HTERT RPE-1 (cell line): Measurements from ENCODE around the gene ANKRD62.
"Not testable (repeated sequence)": the region's sequence is repeated elsewhere in the genome, so short reads cannot be mapped to it uniquely, and the experiment has no call there.

ENCODE experiments used
- in situ Hi-C: fragments of 300-500 bp; cut with MboI; formaldehyde crosslinking; loops from 4 replicates; pipeline ENCODE4 v1.14.3; 2020; ENCODE audit warnings: low sequenced_read_pairs

The ANKRD62 gene

GRCh38 chr18:12065397-12065796, 28.2 kb upstream of the ANKRD62 start:
- in situ Hi-C loops: no loop called here

- in situ Hi-C loops: no loop called here
These were observed 26.6 kb upstream of the ANKRD62 start for GRCh38 chr18:12066910-12067511.

GRCh38 chr18:12067671-12068070, 26.0 kb upstream of the ANKRD62 start:
- in situ Hi-C loops: no loop called here

GRCh38 chr18:12068316-12068949, 25.2 kb upstream of the ANKRD62 start:
- in situ Hi-C loops: not testable (repeated sequence)

- in situ Hi-C loops: no loop called here
These were observed 24.7 kb upstream of the ANKRD62 start for GRCh38 chr18:12068950-12069320.

GRCh38 chr18:12071066-12071465, 22.6 kb upstream of the ANKRD62 start:
- in situ Hi-C loops: not testable (repeated sequence)

GRCh38 chr18:12072996-12073395, 20.6 kb upstream of the ANKRD62 start:
- in situ Hi-C loops: no loop called here

GRCh38 chr18:12074736-12075135, 18.9 kb upstream of the ANKRD62 start:
- in situ Hi-C loops: no loop called here

GRCh38 chr18:12076424-12077140, 17.1 kb upstream of the ANKRD62 start:
- in situ Hi-C loops: no loop called here

GRCh38 chr18:12077994-12078393, 15.6 kb upstream of the ANKRD62 start:
- in situ Hi-C loops: not testable (repeated sequence)

GRCh38 chr18:12079491-12080237, 14.0 kb upstream of the ANKRD62 start:
- in situ Hi-C loops: no loop called here

- in situ Hi-C loops: no loop called here
These were observed 8.5 kb upstream of the ANKRD62 start for GRCh38 chr18:12085136-12085535.

GRCh38 chr18:12085786-12086185, 7.9 kb upstream of the ANKRD62 start:
- in situ Hi-C loops: no loop called here

- in situ Hi-C loops: no loop called here
These were observed 7.4 kb upstream of the ANKRD62 start for GRCh38 chr18:12086249-12086648.

GRCh38 chr18:12086677-12087470, 6.8 kb upstream of the ANKRD62 start:
- in situ Hi-C loops: no loop called here

- in situ Hi-C loops: no loop called here
These were observed 6.1 kb upstream of the ANKRD62 start for GRCh38 chr18:12087471-12088025.

- in situ Hi-C loops: no loop called here
These were observed 5.5 kb upstream of the ANKRD62 start for GRCh38 chr18:12088096-12088495.

GRCh38 chr18:12088731-12089375, 4.8 kb upstream of the ANKRD62 start:
- in situ Hi-C loops: no loop called here

GRCh38 chr18:12091538-12092141, 2.0 kb upstream of the ANKRD62 start:
- in situ Hi-C loops: no loop called here
